Loucy (cell line): ENCODE data around the gene MBNL1.

ENCODE experiments used
- H2AFZ ChIP-seq: fragments of 200-600 bp; sonication (generic); 2 replicates; pipeline ENCODE4 v1.6.0; 2016; ENCODE audit warnings: antibody characterized with exemption, mild to moderate bottlenecking, low read length, moderate library complexity
- H3F3A ChIP-seq: fragments of 200-600 bp; 2 replicates; pipeline ENCODE4 v1.6.0; 2016; ENCODE audit warnings: antibody characterized with exemption, low read depth, mild to moderate bottlenecking
- H3K27me3 ChIP-seq: fragments of 200-600 bp; sonication (generic); 2 replicates; pipeline ENCODE4 v1.6.1; 2014; ENCODE audit warnings: low read length, mild to moderate bottlenecking; ENCODE audit not compliant: insufficient read depth, poor library complexity, severe bottlenecking
- H3K36me3 ChIP-seq: fragments of 200-600 bp; sonication (generic); 2 replicates; pipeline ENCODE4 v1.6.1; 2016; ENCODE audit warnings: low read length; ENCODE audit not compliant: insufficient read depth
- H3K4me1 ChIP-seq: fragments of 200-600 bp; sonication (generic); 2 replicates; pipeline ENCODE4 v1.5.1; 2014; ENCODE audit warnings: low read length, mild to moderate bottlenecking; ENCODE audit not compliant: insufficient read depth, poor library complexity, severe bottlenecking
- H3K4me2 ChIP-seq: fragments of 200-600 bp; sonication (generic); 2 replicates; pipeline ENCODE4 v1.6.0; 2014; ENCODE audit warnings: antibody characterized with exemption, low read length, low read depth, mild to moderate bottlenecking; ENCODE audit not compliant: poor library complexity, severe bottlenecking
- H3K4me3 ChIP-seq: fragments of 200-600 bp; sonication (generic); 2 replicates; pipeline ENCODE4 v1.5.1; 2014; ENCODE audit warnings: low read length, mild to moderate bottlenecking, mixed read lengths; ENCODE audit not compliant: poor library complexity, severe bottlenecking
- H3K79me2 ChIP-seq: fragments of 200-600 bp; sonication (generic); 2 replicates; pipeline ENCODE4 v1.6.1; 2014; ENCODE audit warnings: low read length; ENCODE audit not compliant: insufficient read depth
- H3K9ac ChIP-seq: fragments of 200-600 bp; sonication (generic); 2 replicates; pipeline ENCODE4 v1.6.0; 2014; ENCODE audit warnings: mild to moderate bottlenecking, low read depth, low read length, moderate library complexity; ENCODE audit not compliant: poor library complexity, severe bottlenecking
- H3K9me2 ChIP-seq: fragments of 200-600 bp; sonication (generic); replicated peaks from 2 replicates; pipeline ENCODE4 v1.6.1; 2016; ENCODE audit warnings: low read depth, low read length, mixed read lengths
- H3K9me3 ChIP-seq: fragments of 200-600 bp; sonication (generic); 2 replicates; pipeline ENCODE4 v1.6.1; 2014; ENCODE audit warnings: mild to moderate bottlenecking, antibody characterized with exemption, low read length, low read depth; ENCODE audit not compliant: insufficient read depth
- H4K20me1 ChIP-seq: fragments of 200-600 bp; sonication (generic); 2 replicates; pipeline ENCODE4 v1.6.0; 2014; ENCODE audit warnings: antibody characterized with exemption, low read length, mild to moderate bottlenecking; ENCODE audit not compliant: insufficient read depth, poor library complexity, severe bottlenecking
- EZH2phosphoT487 ChIP-seq: fragments of 200-600 bp; IDR thresholded peaks from 2 replicates; pipeline ENCODE4 v1.6.1; 2018; ENCODE audit warnings: antibody characterized with exemption, mild to moderate bottlenecking, moderate library complexity, borderline replicate concordance
- TF ChIP-seq, protein P1 (sequence below): fragments of 200-600 bp; sonication (generic); conservative IDR thresholded peaks from 2 replicates; pipeline ENCODE4 v1.5.1; 2014; ENCODE audit warnings: mild to moderate bottlenecking, antibody characterized with exemption, low read length

Gene MBNL1

GRCh38 chr3:152281133-152281713 lies 12.5 kb downstream of the MBNL1 start:
- Histone ChIP-seq H3K36me3 (no peaks in the 10 kb centered on the region), H3K27me3 (no peaks in the 10 kb centered on the region), H4K20me1 (peaks cover 99% of the 10 kb centered on the region), H3K4me2 (peak overlapping the region; percentile 89), H3K9me2 (no peaks in the 10 kb centered on the region), H3K9me3 (no peaks in the 10 kb centered on the region), H3K79me2 (peaks cover 99% of the 10 kb centered on the region), H3K4me1 (peaks cover 81% of the 10 kb centered on the region), H3K4me3 (peak overlapping the region; percentile 22), H3F3A (peaks cover 9% of the 10 kb centered on the region; the same call in 1 of the 2 replicates), H3K9ac (no peak overlapping the region), H2AFZ (no peak overlapping the region)
- TF ChIP-seq EZH2phosphoT487, result no peak
- TF ChIP-seq, protein P1, sequence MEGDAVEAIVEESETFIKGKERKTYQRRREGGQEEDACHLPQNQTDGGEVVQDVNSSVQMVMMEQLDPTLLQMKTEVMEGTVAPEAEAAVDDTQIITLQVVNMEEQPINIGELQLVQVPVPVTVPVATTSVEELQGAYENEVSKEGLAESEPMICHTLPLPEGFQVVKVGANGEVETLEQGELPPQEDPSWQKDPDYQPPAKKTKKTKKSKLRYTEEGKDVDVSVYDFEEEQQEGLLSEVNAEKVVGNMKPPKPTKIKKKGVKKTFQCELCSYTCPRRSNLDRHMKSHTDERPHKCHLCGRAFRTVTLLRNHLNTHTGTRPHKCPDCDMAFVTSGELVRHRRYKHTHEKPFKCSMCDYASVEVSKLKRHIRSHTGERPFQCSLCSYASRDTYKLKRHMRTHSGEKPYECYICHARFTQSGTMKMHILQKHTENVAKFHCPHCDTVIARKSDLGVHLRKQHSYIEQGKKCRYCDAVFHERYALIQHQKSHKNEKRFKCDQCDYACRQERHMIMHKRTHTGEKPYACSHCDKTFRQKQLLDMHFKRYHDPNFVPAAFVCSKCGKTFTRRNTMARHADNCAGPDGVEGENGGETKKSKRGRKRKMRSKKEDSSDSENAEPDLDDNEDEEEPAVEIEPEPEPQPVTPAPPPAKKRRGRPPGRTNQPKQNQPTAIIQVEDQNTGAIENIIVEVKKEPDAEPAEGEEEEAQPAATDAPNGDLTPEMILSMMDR, result no peak

DNA sequence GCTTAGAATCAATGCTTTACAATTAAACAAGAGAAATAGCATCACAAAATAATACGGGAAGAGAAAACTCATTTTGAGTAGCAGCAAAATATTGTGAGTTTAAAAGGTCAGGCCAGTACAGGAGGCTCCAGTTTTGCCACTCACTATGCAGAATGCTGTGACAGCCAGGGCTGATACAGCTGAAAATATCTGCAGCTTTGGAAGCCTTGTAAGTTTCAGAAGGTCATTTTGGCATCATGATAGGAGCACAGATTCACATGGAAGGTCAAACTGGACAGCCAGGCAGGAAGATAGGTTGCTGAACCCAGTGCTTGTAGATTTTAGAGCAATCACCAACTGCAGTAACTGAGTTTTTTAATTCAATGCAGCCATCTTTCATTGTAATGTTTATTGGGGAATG lies 14.1 kb downstream of the MBNL1 start:
- Histone ChIP-seq H3K36me3 (no peaks in the 10 kb centered on the region), H4K20me1 (peaks cover 95% of the 10 kb centered on the region), H3K4me1 (peaks cover 81% of the 10 kb centered on the region), H3K9me3 (no peaks in the 10 kb centered on the region), H2AFZ (no peak overlapping the region), H3K9ac (no peak overlapping the region), H3K27me3 (no peaks in the 10 kb centered on the region), H3F3A (peaks cover 9% of the 10 kb centered on the region; the same call in 1 of the 2 replicates), H3K9me2 (no peaks in the 10 kb centered on the region), H3K4me3 (peak overlapping the region; percentile 0), H3K79me2 (peaks cover 97% of the 10 kb centered on the region), H3K4me2 (peak overlapping the region; percentile 44)
- TF ChIP-seq EZH2phosphoT487, result no peak

- peak overlapping the region; percentile 45 for H3K4me2 ChIP-seq
- H3K4me1 ChIP-seq, result peaks cover 84% of the 10 kb centered on the region
- no peaks in the 10 kb centered on the region for H3K36me3 ChIP-seq
- H3K4me3 ChIP-seq, result peak overlapping the region; percentile 0
- H3K79me2 ChIP-seq, result peaks cover 97% of the 10 kb centered on the region
- peaks cover 95% of the 10 kb centered on the region for H4K20me1 ChIP-seq
- TF ChIP-seq EZH2phosphoT487, result no peak
- TF ChIP-seq, protein P1, result no peak
- H3K9me2 ChIP-seq, result no peaks in the 10 kb centered on the region
- no peaks in the 10 kb centered on the region for H3K27me3 ChIP-seq
- no peaks in the 10 kb centered on the region for H3K9me3 ChIP-seq
- H2AFZ ChIP-seq, result no peak overlapping the region
- H3K9ac ChIP-seq, result no peak overlapping the region
- H3F3A ChIP-seq, result peaks cover 10% of the 10 kb centered on the region; the same call in 1 of the 2 replicates
Measured at GRCh38 chr3:152283492-152284381, 15.0 kb downstream of the MBNL1 start.
